ENCODE results near the gene FOXP4.

FOXP4 gene

DNA sequence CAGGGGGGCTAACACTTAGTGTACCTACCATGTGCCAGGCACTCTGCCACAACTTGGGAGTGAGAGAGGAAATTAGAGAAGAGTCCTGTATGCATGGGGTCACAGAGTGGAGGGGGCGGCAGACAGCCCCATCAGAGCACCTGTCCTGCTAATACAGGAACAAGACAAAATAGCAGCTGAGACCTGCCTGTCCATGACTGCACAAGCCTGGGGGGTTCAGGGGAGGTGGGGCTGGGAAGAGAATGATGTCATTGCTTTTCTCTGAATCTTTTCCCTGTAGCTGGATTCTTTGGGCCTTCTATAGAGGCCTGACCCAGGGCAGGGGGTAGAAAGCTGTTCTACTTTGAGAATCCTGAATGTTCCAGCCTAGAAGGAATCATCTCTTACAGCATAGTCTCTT, 37.4 kb downstream of the FOXP4 start:
- no peak for DNase-seq (ENCODE audit: low read depth in 2 of 2)

GRCh38 chr6:41584205-41584604, 38.0 kb downstream of the FOXP4 start:
- DNase-seq (ENCODE audit: low read depth in 2 of 2) = no peak

DNA sequence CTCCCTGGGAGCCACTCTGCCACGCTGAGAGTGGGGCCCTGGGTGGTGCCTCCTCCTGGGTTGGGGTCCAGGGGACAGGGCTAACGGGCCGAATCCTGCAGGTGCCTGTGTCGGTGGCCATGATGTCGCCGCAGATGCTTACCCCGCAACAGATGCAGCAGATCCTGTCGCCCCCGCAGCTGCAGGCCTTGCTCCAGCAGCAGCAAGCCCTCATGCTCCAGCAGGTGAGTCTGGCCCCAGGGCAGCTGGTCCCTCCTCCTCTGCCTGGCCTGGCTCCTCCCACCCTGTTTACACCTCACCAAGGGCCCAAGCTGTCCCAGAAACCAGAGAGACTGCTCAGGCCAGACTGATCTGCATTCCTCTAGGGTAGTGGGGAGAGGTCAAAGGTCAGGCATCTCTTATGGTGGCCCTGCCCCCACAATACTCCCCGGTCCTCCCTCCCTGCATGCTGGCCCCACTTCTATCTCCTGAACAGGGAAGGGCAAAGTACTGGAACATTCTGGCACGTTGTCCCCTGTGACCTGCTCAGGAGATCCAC, 38.6 kb downstream of the FOXP4 start:
- no peak for DNase-seq (ENCODE audit: low read depth in 2 of 2)

GRCh38 chr6:41585605-41586004, 39.4 kb downstream of the FOXP4 start:
- DNase-seq (ENCODE audit: low read depth in 2 of 2) = no peak

GRCh38 chr6:41586252-41587007, 40.2 kb downstream of the FOXP4 start:
- no peak for DNase-seq (ENCODE audit: low read depth in 2 of 2)

GRCh38 chr6:41587131-41587879, 41.1 kb downstream of the FOXP4 start:
- no peak for DNase-seq (ENCODE audit: low read depth in 2 of 2)

- DNase-seq (ENCODE audit: low read depth in 2 of 2) = no peak
These were observed 41.9 kb downstream of the FOXP4 start for GRCh38 chr6:41588111-41588510.

DNA sequence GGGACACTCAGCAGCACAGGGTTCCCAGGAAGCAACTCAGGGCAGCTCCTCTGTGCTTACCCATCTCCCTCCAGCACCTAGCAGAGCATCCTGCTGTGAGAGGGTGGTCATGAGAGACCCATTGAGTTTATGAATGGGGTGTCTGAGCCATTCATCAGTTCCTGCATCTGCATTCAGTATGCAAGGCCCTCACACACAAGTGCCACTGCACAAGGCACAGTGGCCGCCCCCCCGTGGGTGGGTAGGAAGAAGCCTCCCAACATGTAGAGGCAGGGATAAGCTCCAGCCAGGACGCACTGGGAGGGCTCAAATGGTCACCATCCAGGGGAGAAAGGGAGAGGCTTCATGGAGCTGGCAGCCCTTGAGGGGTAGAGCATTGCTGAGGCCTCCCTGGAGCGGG, 43.0 kb downstream of the FOXP4 start:
- no peak for DNase-seq (ENCODE audit: low read depth in 2 of 2)

GRCh38 chr6:41589636-41590622, 43.7 kb downstream of the FOXP4 start:
- no peak for DNase-seq (ENCODE audit: low read depth in 2 of 2)

DNA sequence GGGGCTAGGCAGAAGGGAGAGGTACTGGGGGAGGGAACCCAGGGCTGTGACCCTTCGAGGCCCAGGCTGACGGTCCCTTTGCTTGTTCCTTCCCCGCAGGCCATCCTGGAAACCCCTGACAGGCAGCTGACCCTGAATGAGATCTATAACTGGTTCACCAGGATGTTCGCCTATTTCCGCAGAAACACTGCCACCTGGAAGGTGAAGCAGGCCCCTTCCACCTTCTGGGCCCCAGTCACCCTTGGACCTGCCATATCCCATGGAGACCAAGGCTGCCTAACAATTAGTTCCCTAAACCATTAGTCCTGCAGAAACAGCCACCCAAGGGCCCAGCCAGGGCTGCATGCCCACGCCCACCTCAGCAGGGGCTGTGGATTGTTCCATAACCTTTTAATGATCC, 44.9 kb downstream of the FOXP4 start:
- no peak for DNase-seq (ENCODE audit: low read depth in 2 of 2)

- no peak for DNase-seq (ENCODE audit: low read depth in 2 of 2)
These were observed 45.8 kb downstream of the FOXP4 start for GRCh38 chr6:41591859-41592502.

- no peak for DNase-seq (ENCODE audit: low read depth in 2 of 2)
These were observed 47.2 kb downstream of the FOXP4 start for GRCh38 chr6:41593406-41593805.

- no peak for DNase-seq (ENCODE audit: low read depth in 2 of 2)
These were observed 47.7 kb downstream of the FOXP4 start for GRCh38 chr6:41593839-41594238.

- peak; percentile 72 to 75 for DNase-seq (ENCODE audit: low read depth in 2 of 2)
These were observed 48.1 kb downstream of the FOXP4 start for GRCh38 chr6:41594326-41594725.

- DNase-seq (ENCODE audit: low read depth in 2 of 2) = no peak
These were observed 48.6 kb downstream of the FOXP4 start for GRCh38 chr6:41594766-41595165.

- DNase-seq (ENCODE audit: low read depth in 2 of 2) = no peak
These were observed 49.0 kb downstream of the FOXP4 start for GRCh38 chr6:41595166-41595565.

DNA sequence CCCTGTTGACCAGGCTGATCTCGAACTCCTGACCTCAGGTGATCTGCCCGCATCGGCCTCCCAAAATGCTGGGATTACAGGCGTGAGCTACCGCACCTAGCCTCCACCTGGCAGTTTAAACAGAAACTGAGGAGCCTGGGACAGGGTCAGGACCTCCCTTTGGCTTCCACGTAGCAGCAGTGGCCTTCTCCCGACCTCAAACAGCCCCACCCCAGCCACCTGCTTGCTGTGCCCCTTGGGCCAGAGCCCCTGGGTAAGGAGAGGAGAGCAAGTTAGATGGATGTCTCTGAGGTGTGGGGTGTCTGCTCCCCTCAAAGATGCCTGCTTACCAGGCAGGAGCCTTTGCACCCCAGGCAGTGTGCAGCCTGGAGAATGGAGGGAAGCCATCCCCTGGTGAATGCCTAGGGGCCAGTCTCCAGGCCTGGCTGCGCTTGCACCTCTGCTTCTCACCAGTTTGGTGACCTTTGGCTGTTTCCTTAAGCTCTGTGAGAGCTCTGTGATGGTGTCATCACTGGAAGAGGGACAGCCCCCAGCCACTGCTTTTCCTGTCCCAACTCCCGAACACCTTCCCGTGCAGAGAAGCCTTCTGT, 50.0 kb downstream of the FOXP4 start:
- no peak for DNase-seq (ENCODE audit: low read depth in 2 of 2)

DNA sequence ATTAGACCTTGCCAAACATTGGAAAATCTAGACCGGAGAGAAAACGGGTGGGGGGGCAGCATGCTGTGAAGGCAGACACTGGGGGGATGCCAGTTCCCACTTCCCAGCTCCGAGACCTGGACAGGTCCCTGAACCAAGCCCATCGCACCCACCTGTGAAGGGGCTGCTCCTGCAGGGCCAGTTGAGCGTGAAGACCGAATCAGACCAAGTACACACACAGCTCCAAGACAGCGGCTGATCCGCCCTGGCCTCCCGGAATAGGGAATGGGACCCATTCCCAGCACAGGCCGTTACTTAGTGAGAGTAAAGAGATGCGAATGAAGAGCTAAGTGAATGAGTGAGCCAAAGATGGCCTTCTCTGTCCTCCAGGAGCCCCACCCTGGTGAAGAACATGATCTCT, 50.6 kb downstream of the FOXP4 start:
- DNase-seq (ENCODE audit: low read depth in 2 of 2) = no peak

- DNase-seq (ENCODE audit: low read depth in 2 of 2) = no peak
These were observed 51.2 kb downstream of the FOXP4 start for GRCh38 chr6:41597246-41598000.

DNA sequence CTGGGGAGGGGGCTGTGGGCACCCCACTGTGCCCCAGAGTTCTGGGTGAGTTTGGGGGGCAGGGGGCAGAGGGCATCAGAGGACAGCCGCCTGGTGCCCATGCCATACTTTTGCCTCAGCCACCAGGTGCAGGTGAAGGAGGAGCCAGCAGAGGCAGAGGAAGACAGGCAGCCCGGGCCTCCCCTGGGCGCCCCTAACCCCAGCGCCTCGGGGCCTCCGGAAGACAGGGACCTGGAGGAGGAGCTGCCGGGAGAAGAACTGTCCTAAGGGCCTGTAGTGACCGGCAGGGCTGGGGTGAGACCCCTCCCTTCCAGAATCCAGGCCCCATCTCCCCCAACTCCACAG, 52.5 kb downstream of the FOXP4 start:
- no peak for DNase-seq (ENCODE audit: low read depth in 2 of 2)

Measured in fibroblast of skin of left biceps (primary cell).